ENCODE results near the gene ANKEF1.
"Not testable (repeated sequence)": the region's sequence is repeated elsewhere in the genome, so short reads cannot be mapped to it uniquely, and the experiment has no call there.

DNA sequence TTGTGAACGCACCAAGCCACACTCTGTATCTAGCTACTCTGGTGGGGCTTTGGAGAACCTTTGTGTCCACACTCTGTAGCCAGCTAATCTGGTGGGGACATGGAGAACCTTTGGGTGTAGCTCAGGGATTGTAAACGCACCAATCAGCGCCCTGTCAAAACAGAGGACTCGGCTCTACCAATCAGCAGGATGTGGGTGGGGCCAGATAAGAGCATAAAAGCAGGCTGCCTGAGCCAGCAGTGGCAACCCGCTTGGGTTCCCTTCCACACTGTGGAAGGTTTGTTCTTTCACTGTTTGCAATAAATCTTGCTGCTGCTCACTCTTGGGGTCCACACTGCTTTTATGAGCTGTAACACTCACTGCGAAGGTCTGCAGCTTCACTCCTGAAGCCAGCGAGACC is 2.5 kb upstream of the ANKEF1 start:
- TF ChIP-seq CTCF (IDR thresholded peaks at IDR 0.05); EZH2 (IDR thresholded peaks at IDR 0.05; ENCODE audit: borderline replicate concordance, insufficient read depth, low read depth, low read length, poor library complexity, severe bottlenecking): not testable (repeated sequence)
